Measurements from ENCODE around the gene SMIM10L2A. TPM values are rescaled to one million over a fixed set of nuclear protein-coding genes. Genes with fewer than 3 reads are reported as not detected.

Gene SMIM10L2A
- total RNA-seq, 1 donor from 2014 or later: 23.6 TPM

DNA sequence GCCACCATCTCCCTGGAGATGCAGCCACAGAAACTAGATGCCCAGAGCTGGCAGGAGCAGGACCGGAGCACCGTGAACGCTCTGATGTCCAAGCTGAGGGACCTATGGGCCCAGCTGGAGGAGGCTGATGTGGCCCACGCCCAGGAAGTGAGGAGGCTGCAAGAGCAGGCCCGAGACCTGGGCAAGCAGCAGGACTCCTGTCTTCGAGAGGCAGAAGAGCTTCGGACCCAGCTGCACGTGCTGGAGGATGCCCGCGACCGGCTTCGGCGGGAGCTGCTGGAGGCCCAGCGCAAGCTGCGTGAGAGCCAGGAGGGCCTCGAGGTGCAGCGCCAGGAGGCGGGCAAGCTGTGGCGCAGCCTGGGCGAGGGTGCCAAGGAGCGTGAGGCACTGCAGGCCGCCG lies 14.2 kb downstream of the SMIM10L2A start:
- H3K27me3 Mint-ChIP-seq (ENCODE audit: unreplicated experiment): peaks cover 2% of the 10 kb centered on the region
- TF ChIP-seq, protein P1, sequence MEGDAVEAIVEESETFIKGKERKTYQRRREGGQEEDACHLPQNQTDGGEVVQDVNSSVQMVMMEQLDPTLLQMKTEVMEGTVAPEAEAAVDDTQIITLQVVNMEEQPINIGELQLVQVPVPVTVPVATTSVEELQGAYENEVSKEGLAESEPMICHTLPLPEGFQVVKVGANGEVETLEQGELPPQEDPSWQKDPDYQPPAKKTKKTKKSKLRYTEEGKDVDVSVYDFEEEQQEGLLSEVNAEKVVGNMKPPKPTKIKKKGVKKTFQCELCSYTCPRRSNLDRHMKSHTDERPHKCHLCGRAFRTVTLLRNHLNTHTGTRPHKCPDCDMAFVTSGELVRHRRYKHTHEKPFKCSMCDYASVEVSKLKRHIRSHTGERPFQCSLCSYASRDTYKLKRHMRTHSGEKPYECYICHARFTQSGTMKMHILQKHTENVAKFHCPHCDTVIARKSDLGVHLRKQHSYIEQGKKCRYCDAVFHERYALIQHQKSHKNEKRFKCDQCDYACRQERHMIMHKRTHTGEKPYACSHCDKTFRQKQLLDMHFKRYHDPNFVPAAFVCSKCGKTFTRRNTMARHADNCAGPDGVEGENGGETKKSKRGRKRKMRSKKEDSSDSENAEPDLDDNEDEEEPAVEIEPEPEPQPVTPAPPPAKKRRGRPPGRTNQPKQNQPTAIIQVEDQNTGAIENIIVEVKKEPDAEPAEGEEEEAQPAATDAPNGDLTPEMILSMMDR (IDR thresholded peaks at IDR 0.05; ENCODE audit: unreplicated experiment): no peak
- H3K36me3 Mint-ChIP-seq (ENCODE audit: low read depth, unreplicated experiment): no peaks in the 10 kb centered on the region
- H3K4me1 Mint-ChIP-seq (ENCODE audit: unreplicated experiment): no peaks in the 10 kb centered on the region
- H3K4me3 Mint-ChIP-seq (ENCODE audit: unreplicated experiment): no peak overlapping the region
- no peak overlapping the region for H3K27ac Mint-ChIP-seq (ENCODE audit: unreplicated experiment)
- H3K9me3 Mint-ChIP-seq (ENCODE audit: unreplicated experiment): no peaks in the 10 kb centered on the region
- no peak for DNase-seq (ENCODE audit: low spot score)

DNA sequence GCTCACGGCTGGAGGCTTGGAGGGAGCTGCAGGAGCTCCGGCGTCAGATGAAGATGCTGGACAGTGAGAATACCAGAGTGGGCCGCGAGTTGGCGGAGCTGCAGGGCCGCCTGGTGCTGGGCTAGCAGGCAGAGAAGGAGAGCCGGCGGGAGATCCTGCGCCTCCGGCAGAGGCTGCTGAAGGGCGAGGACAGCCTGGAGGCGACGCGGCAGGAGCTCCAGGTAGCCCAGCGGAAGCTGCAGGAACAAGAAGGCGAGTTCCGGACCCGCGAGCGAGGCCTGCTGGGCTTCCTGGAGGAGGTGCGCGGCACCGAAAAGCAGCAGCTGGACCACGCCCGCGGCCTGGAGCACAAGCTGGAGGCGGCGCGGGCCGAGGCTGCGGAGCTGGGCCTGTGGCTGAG lies 14.7 kb downstream of the SMIM10L2A start:
- peaks cover 2% of the 10 kb centered on the region for H3K27me3 Mint-ChIP-seq (ENCODE audit: unreplicated experiment)
- H3K36me3 Mint-ChIP-seq (ENCODE audit: low read depth, unreplicated experiment): no peaks in the 10 kb centered on the region
- no peak overlapping the region for H3K4me3 Mint-ChIP-seq (ENCODE audit: unreplicated experiment)
- H3K4me1 Mint-ChIP-seq (ENCODE audit: unreplicated experiment): no peaks in the 10 kb centered on the region
- DNase-seq (ENCODE audit: low spot score): no peak
- H3K9me3 Mint-ChIP-seq (ENCODE audit: unreplicated experiment): no peaks in the 10 kb centered on the region
- no peak overlapping the region for H3K27ac Mint-ChIP-seq (ENCODE audit: unreplicated experiment)
- TF ChIP-seq, protein P1 (IDR thresholded peaks at IDR 0.05; ENCODE audit: unreplicated experiment): no peak

DNA sequence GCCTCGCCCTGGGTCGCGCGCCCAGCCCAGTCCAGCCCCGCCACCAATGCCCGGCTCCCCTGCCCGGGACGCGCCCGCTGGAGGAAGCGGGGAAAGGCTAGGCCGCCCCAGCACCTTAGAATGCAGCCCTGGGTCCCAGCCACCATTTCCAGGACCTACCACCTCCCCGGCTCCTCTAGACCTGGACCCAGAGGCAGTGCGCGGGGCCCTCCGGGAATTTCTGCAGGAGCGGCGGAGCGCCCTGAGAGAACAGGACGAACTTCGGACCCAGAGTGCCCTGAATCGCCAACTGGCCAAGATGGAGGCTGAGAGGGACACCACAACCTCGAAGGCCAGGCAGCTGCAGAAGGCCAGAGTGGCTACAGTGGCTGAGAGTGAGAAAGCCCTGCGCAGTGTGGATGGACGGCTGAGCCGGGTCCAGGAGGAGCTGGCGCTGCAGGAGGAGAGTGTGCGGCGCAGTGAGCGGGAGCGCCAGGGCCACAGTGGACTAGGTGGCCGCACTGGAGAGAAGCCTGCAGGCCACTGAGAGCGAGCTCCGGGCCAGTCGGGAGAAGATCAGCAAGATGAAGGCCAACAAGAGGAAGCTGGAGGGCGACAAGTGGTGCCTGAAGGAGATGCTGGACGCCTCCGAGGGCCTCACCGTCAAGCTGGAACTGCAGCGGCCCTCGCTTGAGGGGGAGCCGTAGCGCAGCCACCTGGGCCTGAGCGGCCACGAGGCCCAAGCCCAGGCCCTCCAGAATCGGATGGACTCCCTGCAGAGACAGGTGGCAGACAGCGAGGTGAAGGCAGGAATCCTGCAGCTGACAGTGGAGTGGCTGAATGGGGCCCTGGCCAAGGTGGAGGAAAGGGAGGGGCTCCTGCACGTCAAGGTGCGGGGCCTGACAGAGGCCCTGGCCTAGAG lies 15.5 kb downstream of the SMIM10L2A start:
- DNase-seq (ENCODE audit: low spot score): no peak
- Mint-ChIP-seq H3K27ac (ENCODE audit: unreplicated experiment) (no peak overlapping the region), H3K4me3 (ENCODE audit: unreplicated experiment) (no peak overlapping the region), H3K9me3 (ENCODE audit: unreplicated experiment) (no peaks in the 10 kb centered on the region), H3K27me3 (ENCODE audit: unreplicated experiment) (peaks cover 2% of the 10 kb centered on the region), H3K4me1 (ENCODE audit: unreplicated experiment) (no peaks in the 10 kb centered on the region), H3K36me3 (ENCODE audit: low read depth, unreplicated experiment) (no peaks in the 10 kb centered on the region)
- TF ChIP-seq, protein P1 (IDR thresholded peaks at IDR 0.05; ENCODE audit: unreplicated experiment): no peak

DNA sequence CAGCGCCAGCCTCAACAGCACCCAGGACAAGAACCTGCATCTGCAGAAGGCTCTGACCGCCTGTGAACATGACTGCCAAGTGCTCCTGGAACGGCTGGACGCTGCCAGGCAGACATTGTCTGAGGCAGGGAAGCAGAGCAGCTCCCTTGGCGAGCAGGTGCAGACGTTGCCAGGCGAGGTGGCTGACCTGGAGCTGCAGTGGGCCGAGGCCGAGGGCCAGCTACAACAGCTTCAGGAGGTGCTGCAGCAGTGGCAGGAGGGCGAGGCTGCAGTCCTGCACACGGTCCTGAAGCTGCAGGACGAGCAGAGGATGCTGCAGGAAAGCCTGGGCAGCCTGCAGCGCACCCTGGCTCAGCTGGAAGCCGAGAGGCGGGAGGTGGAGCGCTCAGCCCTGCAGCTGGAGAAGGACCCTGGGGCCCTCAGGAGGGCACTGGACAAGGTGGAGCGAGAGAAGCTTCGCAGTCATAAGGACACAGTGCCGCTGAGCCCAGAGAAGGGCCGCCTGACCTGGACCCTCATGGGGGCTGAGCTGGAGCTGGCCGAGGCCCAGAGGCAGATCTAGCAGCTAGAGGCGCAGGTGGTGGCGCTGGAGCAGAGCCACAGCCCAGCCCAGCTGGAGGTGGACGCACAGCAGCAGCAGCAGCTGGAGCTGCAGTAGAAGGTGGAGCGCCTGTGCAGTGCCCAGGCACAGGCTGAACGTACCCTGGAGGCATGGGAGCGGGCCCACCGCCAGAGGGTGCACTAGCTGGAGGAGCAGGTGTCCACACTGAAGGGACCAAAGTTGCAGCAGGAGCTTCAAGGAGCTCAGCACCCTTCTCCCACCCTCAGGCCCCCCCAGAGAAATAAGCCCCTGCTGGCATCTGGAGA lies 16.4 kb downstream of the SMIM10L2A start:
- no peak overlapping the region for H3K4me3 Mint-ChIP-seq (ENCODE audit: unreplicated experiment)
- no peaks in the 10 kb centered on the region for H3K9me3 Mint-ChIP-seq (ENCODE audit: unreplicated experiment)
- no peaks in the 10 kb centered on the region for H3K4me1 Mint-ChIP-seq (ENCODE audit: unreplicated experiment)
- DNase-seq (ENCODE audit: low spot score): peak; percentile 43
- TF ChIP-seq, protein P1 (IDR thresholded peaks at IDR 0.05; ENCODE audit: unreplicated experiment): no peak
- H3K27me3 Mint-ChIP-seq (ENCODE audit: unreplicated experiment): peaks cover 2% of the 10 kb centered on the region
- H3K36me3 Mint-ChIP-seq (ENCODE audit: low read depth, unreplicated experiment): no peaks in the 10 kb centered on the region
- no peak overlapping the region for H3K27ac Mint-ChIP-seq (ENCODE audit: unreplicated experiment)

All from endothelial cell (in vitro differentiated cells).